ENCODE measurements around the gene TBXAS1. TPM values are rescaled to one million over a fixed set of nuclear protein-coding genes. Genes with fewer than 3 reads are reported as not detected.
"Not testable (repeated sequence)": the region's sequence is repeated elsewhere in the genome, so short reads cannot be mapped to it uniquely, and the experiment has no call there.

The TBXAS1 gene
- total RNA-seq, 1 donor from 2014 or later = not detected

GRCh38 chr7:139917851-139918250 lies 88.8 kb downstream of the TBXAS1 start:
- no peak overlapping the region for H3K4me3 Mint-ChIP-seq (ENCODE audit: unreplicated experiment)
- H3K27me3 Mint-ChIP-seq (ENCODE audit: unreplicated experiment) = peaks cover 3% of the 10 kb centered on the region
- no peak for TF ChIP-seq CTCF (IDR thresholded peaks at IDR 0.05; ENCODE audit: partially characterized antibody, unreplicated experiment)
- no peak overlapping the region for H3K27ac Mint-ChIP-seq (ENCODE audit: unreplicated experiment)
- H3K9me3 Mint-ChIP-seq (ENCODE audit: unreplicated experiment) = no peaks in the 10 kb centered on the region
- no peaks in the 10 kb centered on the region for H3K4me1 Mint-ChIP-seq (ENCODE audit: low read depth, unreplicated experiment)
- no peak for DNase-seq
- H3K36me3 Mint-ChIP-seq (ENCODE audit: unreplicated experiment) = no peaks in the 10 kb centered on the region

GRCh38 chr7:139918480-139918879 lies 89.4 kb downstream of the TBXAS1 start:
- TF ChIP-seq CTCF (IDR thresholded peaks at IDR 0.05; ENCODE audit: partially characterized antibody, unreplicated experiment) = no peak
- H3K27ac Mint-ChIP-seq (ENCODE audit: unreplicated experiment) = no peak overlapping the region

GRCh38 chr7:139923090-139923489 lies 94.0 kb downstream of the TBXAS1 start:
- H3K4me1 Mint-ChIP-seq (ENCODE audit: low read depth, unreplicated experiment) = no peaks in the 10 kb centered on the region
- H3K27ac Mint-ChIP-seq (ENCODE audit: unreplicated experiment) = no peak overlapping the region
- peaks cover 2% of the 10 kb centered on the region for H3K27me3 Mint-ChIP-seq (ENCODE audit: unreplicated experiment)
- TF ChIP-seq CTCF (IDR thresholded peaks at IDR 0.05; ENCODE audit: partially characterized antibody, unreplicated experiment) = no peak
- DNase-seq = no peak
- H3K4me3 Mint-ChIP-seq (ENCODE audit: unreplicated experiment) = no peak overlapping the region
- H3K9me3 Mint-ChIP-seq (ENCODE audit: unreplicated experiment) = no peaks in the 10 kb centered on the region
- no peaks in the 10 kb centered on the region for H3K36me3 Mint-ChIP-seq (ENCODE audit: unreplicated experiment)

More at GRCh38 chr7:139918480-139918879, 89.4 kb downstream of the TBXAS1 start:
- H3K4me1 Mint-ChIP-seq (ENCODE audit: low read depth, unreplicated experiment) = no peaks in the 10 kb centered on the region
- peaks cover 3% of the 10 kb centered on the region for H3K27me3 Mint-ChIP-seq (ENCODE audit: unreplicated experiment)
- H3K4me3 Mint-ChIP-seq (ENCODE audit: unreplicated experiment) = no peak overlapping the region
- no peak for DNase-seq
- H3K9me3 Mint-ChIP-seq (ENCODE audit: unreplicated experiment) = no peaks in the 10 kb centered on the region
- H3K36me3 Mint-ChIP-seq (ENCODE audit: unreplicated experiment) = no peaks in the 10 kb centered on the region

GRCh38 chr7:139924461-139924860 lies 95.4 kb downstream of the TBXAS1 start:
- no peak overlapping the region for H3K27ac Mint-ChIP-seq (ENCODE audit: unreplicated experiment)
- H3K27me3 Mint-ChIP-seq (ENCODE audit: unreplicated experiment) = peaks cover 2% of the 10 kb centered on the region
- H3K4me1 Mint-ChIP-seq (ENCODE audit: low read depth, unreplicated experiment) = no peaks in the 10 kb centered on the region
- no peak overlapping the region for H3K4me3 Mint-ChIP-seq (ENCODE audit: unreplicated experiment)
- H3K9me3 Mint-ChIP-seq (ENCODE audit: unreplicated experiment) = peaks cover 2% of the 10 kb centered on the region
- DNase-seq = no peak
- no peaks in the 10 kb centered on the region for H3K36me3 Mint-ChIP-seq (ENCODE audit: unreplicated experiment)
- no peak for TF ChIP-seq CTCF (IDR thresholded peaks at IDR 0.05; ENCODE audit: partially characterized antibody, unreplicated experiment)

GRCh38 chr7:139929221-139929620 lies 100.2 kb downstream of the TBXAS1 start:
- H3K36me3 Mint-ChIP-seq (ENCODE audit: unreplicated experiment); DNase-seq; H3K9me3 Mint-ChIP-seq (ENCODE audit: unreplicated experiment); H3K27me3 Mint-ChIP-seq (ENCODE audit: unreplicated experiment); H3K4me1 Mint-ChIP-seq (ENCODE audit: low read depth, unreplicated experiment); H3K27ac Mint-ChIP-seq (ENCODE audit: unreplicated experiment); H3K4me3 Mint-ChIP-seq (ENCODE audit: unreplicated experiment): not testable (repeated sequence)

All from glutamatergic neuron (in vitro differentiated cells).